Chondrocyte (in vitro differentiated cells): ENCODE data around the gene WWC1. TPM values are rescaled to one million over a fixed set of nuclear protein-coding genes. Genes with fewer than 3 reads are reported as not detected.

Source experiments
- DNase-seq: peaks from one replicate; pipeline ENCODE4 v3.0.0; 2021; ENCODE audit warnings: mixed read lengths, low spot score
- H3K27ac Mint-ChIP-seq: one replicate; pipeline ENCODE4 v1.8.0; 2021; ENCODE audit warnings: mild to moderate bottlenecking, moderate library complexity, mixed read lengths; ENCODE audit not compliant: unreplicated experiment
- H3K27me3 Mint-ChIP-seq: 2 replicates; pipeline ENCODE4 v1.8.0; 2021; ENCODE audit warnings: low read depth, mixed read lengths
- H3K36me3 Mint-ChIP-seq: 2 replicates; pipeline ENCODE4 v1.8.0; 2021; ENCODE audit warnings: low read depth, mixed read lengths
- H3K4me1 Mint-ChIP-seq: 2 replicates; pipeline ENCODE4 v1.8.0; 2021; ENCODE audit warnings: low read depth, mild to moderate bottlenecking, mixed read lengths
- H3K4me3 Mint-ChIP-seq: one replicate; pipeline ENCODE4 v1.8.0; 2021; ENCODE audit warnings: mild to moderate bottlenecking, moderate library complexity, mixed read lengths; ENCODE audit not compliant: unreplicated experiment
- H3K9me3 Mint-ChIP-seq: 2 replicates; pipeline ENCODE4 v1.8.0; 2021; ENCODE audit warnings: low read depth, mixed read lengths
- total RNA-seq: library from RNA; stranded (reverse); gene quantifications from 3 replicates; pipeline ENCODE4 v1.2.1, GENCODE V29; 2021
- TF ChIP-seq, protein P1 (sequence below): fragments of 200-600 bp; sonication (generic); IDR thresholded peaks from 2 replicates; pipeline ENCODE4 v1.5.0; 2021; ENCODE audit warnings: antibody characterized with exemption, mild to moderate bottlenecking, moderate library complexity

The WWC1 gene
- total RNA-seq, 1 donor from 2014 or later: 2.1 TPM

DNA sequence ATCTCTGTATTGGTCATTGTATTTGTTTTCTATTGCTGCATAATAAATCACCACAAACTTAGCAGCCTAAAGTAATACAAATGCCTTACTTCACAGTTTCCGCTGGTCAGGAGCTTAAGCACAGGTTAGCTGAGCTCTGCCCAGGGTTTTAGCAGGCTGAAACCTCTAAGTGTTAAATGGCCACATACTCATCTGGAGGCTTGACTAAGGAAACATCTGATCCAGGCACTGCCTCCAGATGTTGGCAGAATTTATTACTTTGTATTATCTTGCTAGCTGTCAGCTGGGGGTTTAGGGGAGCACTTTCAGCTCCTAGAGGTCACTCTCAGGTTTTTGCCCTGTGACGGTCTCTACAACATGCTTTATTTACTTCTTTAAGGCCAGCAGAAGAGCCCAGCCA is 171.6 kb downstream of the WWC1 start:
- no peak overlapping the region for H3K4me3 Mint-ChIP-seq
- H3K27me3 Mint-ChIP-seq: no peaks in the 10 kb centered on the region
- DNase-seq: no peak
- H3K9me3 Mint-ChIP-seq: peaks cover 4% of the 10 kb centered on the region
- H3K27ac Mint-ChIP-seq: no peak overlapping the region
- H3K4me1 Mint-ChIP-seq: no peaks in the 10 kb centered on the region
- H3K36me3 Mint-ChIP-seq: peaks cover 3% of the 10 kb centered on the region
- TF ChIP-seq, protein P1, sequence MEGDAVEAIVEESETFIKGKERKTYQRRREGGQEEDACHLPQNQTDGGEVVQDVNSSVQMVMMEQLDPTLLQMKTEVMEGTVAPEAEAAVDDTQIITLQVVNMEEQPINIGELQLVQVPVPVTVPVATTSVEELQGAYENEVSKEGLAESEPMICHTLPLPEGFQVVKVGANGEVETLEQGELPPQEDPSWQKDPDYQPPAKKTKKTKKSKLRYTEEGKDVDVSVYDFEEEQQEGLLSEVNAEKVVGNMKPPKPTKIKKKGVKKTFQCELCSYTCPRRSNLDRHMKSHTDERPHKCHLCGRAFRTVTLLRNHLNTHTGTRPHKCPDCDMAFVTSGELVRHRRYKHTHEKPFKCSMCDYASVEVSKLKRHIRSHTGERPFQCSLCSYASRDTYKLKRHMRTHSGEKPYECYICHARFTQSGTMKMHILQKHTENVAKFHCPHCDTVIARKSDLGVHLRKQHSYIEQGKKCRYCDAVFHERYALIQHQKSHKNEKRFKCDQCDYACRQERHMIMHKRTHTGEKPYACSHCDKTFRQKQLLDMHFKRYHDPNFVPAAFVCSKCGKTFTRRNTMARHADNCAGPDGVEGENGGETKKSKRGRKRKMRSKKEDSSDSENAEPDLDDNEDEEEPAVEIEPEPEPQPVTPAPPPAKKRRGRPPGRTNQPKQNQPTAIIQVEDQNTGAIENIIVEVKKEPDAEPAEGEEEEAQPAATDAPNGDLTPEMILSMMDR: no peak

DNA sequence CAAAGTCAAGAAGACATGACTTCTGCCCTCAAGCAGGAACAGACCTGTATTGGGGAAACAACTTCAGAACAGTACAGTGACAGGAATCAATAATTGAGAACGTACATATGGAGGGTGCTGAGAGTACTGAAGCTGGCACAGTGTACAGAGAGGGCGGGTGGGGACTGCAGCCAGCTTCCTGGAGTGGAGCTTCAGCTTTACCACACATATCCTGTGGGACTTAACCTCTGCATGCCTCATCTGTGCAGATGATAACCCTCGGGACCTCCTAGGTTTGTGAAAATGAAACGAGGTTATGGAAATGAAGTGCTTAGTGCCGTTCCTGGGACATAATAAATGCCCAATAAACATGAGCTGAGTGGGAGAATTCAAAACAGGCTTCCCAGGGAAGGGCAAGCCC is 172.8 kb downstream of the WWC1 start:
- H3K4me1 Mint-ChIP-seq: peaks cover 2% of the 10 kb centered on the region
- H3K4me3 Mint-ChIP-seq: no peak overlapping the region
- no peak for DNase-seq
- no peak overlapping the region for H3K27ac Mint-ChIP-seq
- H3K27me3 Mint-ChIP-seq: no peaks in the 10 kb centered on the region
- no peaks in the 10 kb centered on the region for H3K36me3 Mint-ChIP-seq
- TF ChIP-seq, protein P1: no peak
- no peaks in the 10 kb centered on the region for H3K9me3 Mint-ChIP-seq

DNA sequence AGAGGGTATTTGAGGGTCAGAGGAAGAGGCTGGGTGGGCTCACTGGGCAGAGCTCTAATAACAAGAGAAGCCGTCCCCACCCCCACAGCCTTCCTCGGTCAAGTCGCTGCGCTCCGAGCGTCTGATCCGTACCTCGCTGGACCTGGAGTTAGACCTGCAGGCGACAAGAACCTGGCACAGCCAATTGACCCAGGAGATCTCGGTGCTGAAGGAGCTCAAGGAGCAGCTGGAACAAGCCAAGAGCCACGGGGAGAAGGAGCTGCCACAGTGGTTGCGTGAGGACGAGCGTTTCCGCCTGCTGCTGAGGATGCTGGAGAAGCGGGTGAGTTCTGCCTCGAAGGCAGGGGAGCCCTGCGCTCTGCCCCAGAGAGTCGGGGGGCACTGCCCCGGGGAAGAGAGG is 173.2 kb downstream of the WWC1 start:
- Mint-ChIP-seq H3K9me3 (no peaks in the 10 kb centered on the region), H3K27ac (no peak overlapping the region), H3K27me3 (peaks cover under 1% of the 10 kb centered on the region), H3K36me3 (no peaks in the 10 kb centered on the region), H3K4me1 (peaks cover 2% of the 10 kb centered on the region), H3K4me3 (no peak overlapping the region)
- TF ChIP-seq, protein P1: no peak
- no peak for DNase-seq

DNA sequence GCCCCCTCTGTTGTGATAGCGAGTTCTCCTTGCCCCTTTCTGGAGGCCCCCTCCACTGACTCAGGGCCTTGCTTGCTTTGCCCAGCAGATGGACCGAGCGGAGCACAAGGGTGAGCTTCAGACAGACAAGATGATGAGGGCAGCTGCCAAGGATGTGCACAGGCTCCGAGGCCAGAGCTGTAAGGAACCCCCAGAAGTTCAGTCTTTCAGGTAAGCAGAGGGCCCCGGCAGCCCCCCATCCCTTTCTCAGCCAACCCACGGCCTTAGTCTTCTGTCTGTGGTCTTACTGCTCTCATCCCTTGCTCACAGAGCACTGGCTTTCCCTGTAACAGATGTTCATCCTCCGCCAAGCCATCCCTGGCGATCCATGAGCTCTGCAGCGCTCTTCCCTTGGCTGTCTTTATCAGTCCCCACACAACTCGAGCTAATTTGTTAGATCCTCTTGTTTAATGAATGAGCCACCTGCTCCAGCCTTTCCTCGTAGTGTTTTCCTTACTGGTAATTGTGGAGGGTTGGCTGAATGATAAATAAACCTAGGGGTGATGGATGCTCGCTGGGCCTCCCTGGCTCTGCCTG is 176.4 kb downstream of the WWC1 start:
- no peak overlapping the region for H3K4me3 Mint-ChIP-seq
- no peaks in the 10 kb centered on the region for H3K36me3 Mint-ChIP-seq
- H3K4me1 Mint-ChIP-seq: peaks cover 17% of the 10 kb centered on the region
- no peaks in the 10 kb centered on the region for H3K9me3 Mint-ChIP-seq
- TF ChIP-seq, protein P1: no peak
- no peak overlapping the region for H3K27ac Mint-ChIP-seq
- no peak for DNase-seq
- H3K27me3 Mint-ChIP-seq: peaks cover 4% of the 10 kb centered on the region

DNA sequence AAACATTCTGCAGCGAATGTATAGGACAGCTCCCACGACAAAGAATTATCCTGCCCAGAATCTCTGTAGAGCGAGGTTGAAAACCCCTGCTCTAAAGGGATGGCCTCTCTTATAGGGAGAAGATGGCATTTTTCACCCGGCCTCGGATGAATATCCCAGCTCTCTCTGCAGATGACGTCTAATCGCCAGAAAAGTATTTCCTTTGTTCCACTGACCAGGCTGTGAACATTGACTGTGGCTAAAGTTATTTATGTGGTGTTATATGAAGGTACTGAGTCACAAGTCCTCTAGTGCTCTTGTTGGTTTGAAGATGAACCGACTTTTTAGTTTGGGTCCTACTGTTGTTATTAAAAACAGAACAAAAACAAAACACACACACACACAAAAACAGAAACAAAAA is 177.4 kb downstream of the WWC1 start:
- DNase-seq: no peak
- H3K9me3 Mint-ChIP-seq: no peaks in the 10 kb centered on the region
- H3K4me1 Mint-ChIP-seq: peaks cover 19% of the 10 kb centered on the region
- H3K36me3 Mint-ChIP-seq: no peaks in the 10 kb centered on the region
- H3K27ac Mint-ChIP-seq: no peak overlapping the region
- no peak overlapping the region for H3K4me3 Mint-ChIP-seq
- TF ChIP-seq, protein P1: no peak
- H3K27me3 Mint-ChIP-seq: peaks cover 4% of the 10 kb centered on the region
